HG03280 (cell line): ENCODE data around the gene TEX38.
"Not testable (repeated sequence)": the region's sequence is repeated elsewhere in the genome, so short reads cannot be mapped to it uniquely, and the experiment has no call there.

Source experiments
- ATAC-seq: cut with Tn5 transposase; IDR thresholded peaks from one replicate; pipeline ENCODE4 v1.9.1; 2021; ENCODE audit warnings: mild to moderate bottlenecking, moderate library complexity; ENCODE audit not compliant: unreplicated experiment

Gene TEX38

DNA sequence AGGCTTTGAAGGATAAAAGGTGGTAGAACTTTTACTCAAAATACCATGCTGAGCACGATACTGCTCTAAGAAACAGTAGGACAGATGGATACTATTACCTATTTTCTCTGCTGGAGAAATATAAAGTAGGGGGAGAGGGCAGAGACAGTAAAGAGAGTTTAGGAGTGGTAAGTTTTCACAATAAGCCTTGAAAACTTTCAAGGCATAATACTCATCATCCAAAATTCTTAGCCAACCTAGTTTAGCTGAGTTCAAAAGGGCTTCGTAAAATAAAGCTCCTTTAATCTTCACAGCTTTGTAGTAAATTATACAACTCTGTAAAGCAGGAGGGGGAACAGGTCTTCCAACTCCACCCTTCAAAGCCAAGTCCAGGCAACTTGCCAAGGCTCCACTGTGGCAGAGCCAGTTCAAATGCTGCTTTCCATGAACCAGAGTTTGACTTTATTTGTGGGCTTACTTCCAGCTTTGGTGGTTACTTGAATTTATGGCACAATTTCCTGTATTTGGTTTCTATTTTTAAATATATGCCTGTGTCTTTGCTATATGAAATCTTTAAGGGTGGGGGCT, 15.5 kb downstream of the TEX38 start:
- ATAC-seq = no peak

DNA sequence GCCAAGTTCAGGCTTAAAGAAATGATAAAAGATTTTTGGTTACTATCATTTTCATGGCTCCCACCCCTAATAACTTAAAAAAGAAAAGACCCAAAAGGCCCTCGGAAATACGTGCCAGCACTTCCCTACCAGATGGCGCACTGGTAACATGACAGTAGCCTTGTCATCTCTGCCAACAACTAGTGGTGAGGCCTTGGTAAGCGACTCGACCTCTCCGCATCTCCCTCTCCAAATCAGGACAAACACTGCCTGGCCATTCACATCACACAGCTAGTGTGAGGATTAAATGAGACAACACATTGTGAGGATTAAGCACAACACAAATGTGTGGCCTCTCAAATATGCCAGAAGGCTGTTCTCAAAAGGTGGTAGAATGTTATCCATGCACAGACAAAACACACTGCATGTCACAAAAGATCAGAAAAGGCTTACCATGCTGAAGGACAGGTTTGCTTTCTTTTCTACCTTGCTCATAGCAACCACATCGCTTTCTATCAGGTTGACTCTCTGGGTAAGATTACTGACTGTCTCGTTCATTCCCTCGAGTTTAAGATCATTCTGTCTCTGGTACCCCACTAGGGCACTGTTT, 16.4 kb downstream of the TEX38 start:
- no peak for ATAC-seq

- ATAC-seq = no peak
Observed at GRCh38 chr1:46689356-46689755, 17.7 kb downstream of the TEX38 start.

DNA sequence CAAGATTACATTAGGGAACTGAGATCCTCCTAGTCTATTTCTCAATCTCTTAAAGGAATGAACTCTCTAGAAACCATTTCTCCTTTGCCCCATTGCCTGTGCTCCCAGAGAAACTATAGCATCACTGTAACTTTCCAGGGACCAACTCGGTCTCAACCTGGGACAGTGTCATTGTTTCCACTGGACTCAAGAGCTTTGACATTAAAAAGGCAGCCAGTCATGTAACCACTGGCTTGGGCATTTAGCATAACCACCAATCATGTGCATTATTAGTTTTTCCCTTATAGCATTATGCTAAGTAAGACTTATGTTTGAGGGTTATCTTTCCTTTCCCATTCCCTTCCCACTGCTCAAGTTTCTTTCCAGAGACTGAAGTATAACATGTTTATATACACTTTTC, 18.2 kb downstream of the TEX38 start:
- ATAC-seq = no peak

DNA sequence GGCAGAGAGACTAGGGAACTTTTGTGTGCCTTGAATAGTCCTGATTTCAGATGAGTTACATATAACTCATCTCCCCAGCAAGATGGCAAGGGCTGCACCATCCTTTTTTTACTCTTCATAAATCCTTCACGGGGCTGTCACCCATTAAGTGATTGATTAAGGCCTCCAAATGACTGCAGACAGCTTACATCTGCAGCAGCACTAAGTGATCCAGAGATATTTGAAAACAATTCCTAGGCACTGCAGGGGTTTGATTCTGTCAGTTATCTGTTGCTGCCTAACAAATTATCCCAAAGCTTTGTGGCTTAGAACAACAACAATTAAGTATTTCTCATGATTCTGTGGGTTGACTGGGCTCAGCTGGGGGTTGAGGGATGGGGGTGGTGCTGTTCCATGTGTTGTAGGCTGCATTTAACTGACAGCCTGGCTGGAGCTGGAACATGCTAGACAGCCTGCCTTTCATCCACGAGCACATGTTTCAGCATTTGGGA, 19.3 kb downstream of the TEX38 start:
- no peak for ATAC-seq

- no peak for ATAC-seq
Observed at GRCh38 chr1:46691997-46692790, 20.5 kb downstream of the TEX38 start.

GRCh38 chr1:46692811-46693770, 21.4 kb downstream of the TEX38 start:
- ATAC-seq = no peak

DNA sequence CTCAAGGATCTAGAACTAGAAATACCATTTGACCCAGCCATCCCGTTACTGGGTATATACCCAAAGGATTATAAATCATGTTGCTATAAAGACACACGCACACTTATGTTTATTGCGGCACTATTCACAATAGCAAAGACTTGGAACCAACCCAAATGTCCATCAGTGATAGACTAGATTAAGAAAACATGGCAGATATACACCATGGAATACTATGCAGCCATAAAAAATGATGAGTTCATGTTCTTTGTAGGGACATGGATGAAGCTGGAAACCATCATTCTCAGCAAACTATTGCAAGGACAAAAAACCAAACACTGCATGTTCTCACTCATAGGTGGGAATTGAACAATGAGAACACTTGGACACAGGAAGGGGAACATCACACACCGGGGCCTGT, 23.0 kb downstream of the TEX38 start:
- not testable (repeated sequence) for ATAC-seq

GRCh38 chr1:46697053-46697452, 25.4 kb downstream of the TEX38 start:
- ATAC-seq = no peak

DNA sequence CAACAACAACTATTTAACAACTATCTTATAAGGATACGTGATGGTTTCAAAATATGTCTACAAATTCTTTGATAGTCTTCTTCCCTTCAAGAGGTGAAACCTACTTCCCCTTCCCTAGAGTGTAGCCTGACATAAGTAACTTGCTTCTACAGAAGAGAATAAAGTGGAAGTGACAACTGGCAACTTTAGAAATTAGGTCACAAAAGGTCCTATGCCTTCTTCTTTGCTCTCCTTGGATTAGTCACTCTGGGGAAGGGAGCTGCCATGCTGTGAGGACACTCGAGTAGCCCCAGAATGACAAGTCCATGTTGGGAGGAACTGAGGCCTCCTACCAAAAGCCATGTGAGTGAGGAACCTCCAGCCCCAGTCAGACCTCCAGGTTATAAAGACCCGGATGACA, 28.0 kb downstream of the TEX38 start:
- ATAC-seq = no peak

- ATAC-seq = no peak
Observed at GRCh38 chr1:46703927-46704641, 32.4 kb downstream of the TEX38 start.

DNA sequence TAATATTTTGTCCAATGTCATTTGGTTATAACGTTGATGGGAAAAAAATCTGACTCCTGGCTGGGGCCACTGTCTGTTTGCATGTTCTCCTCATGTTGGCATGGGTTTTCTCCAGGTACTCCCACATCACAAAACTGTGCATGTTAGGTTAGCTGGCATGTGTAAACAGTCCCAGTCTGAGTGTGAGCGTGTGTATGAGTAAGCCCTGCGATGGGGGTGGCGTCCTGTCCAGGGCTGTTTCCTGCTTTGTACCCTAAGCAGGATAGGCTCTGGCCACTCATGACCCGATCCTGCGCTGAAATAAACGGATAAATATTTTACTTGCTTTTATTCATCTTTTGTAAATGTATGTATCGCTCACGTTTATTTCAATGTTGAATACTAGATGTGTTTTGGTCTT, 33.8 kb downstream of the TEX38 start:
- no peak for ATAC-seq

GRCh38 chr1:46708121-46708520, 36.5 kb downstream of the TEX38 start:
- ATAC-seq = no peak

- ATAC-seq = no peak
Observed at GRCh38 chr1:46714976-46715375, 43.3 kb downstream of the TEX38 start.

GRCh38 chr1:46717654-46718053, 46.0 kb downstream of the TEX38 start:
- ATAC-seq = no peak

DNA sequence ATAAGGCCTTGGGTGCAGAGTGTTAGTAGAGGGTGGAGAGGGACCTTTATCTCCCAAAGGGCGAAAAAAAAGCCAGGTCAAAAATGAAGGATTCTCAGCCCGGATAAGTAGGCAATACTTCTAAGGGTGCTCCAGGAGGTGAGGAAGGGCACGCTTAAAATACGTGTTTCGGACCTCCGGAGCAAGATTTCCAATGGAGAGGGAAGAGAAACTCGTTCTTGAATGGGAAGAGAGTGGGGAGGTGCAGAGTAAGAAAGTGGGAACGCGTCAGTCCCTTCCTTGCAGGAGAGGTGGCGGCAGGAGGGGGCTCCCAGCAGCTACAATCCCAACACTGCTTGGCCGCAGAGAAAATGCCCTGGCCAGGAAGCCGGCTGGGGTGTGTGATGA, 46.7 kb downstream of the TEX38 start:
- ATAC-seq = no peak

GRCh38 chr1:46718727-46719622, 47.3 kb downstream of the TEX38 start, which contains the start of gene EFCAB14:
Gene EFCAB14, minus strand, starts transcription at chr1:46719114. Its CDS starts 1,027 bp downstream, at chr1:46718087.
- ATAC-seq = peak; percentile 95

- no peak for ATAC-seq
Observed at GRCh38 chr1:46719689-46720088, 48.0 kb downstream of the TEX38 start.

DNA sequence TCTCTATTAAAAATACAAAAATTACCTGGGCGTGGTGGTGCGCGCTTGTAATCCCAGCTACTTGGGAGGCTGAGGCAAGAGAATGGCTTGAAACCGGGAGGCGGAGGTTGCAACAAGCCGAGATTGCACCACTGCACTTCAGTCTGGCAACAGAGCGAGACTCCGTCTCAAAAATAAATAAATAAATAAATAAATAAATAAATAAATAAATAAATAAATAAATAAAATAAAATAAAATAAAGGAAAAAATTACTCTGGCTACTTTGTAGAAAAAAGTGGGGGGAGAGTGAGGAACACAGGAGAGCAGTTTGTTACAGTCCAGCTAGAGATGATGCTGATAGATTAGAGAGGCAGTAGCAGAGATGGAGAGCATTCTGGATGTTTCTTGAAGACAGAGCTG, 48.7 kb downstream of the TEX38 start:
- ATAC-seq = not testable (repeated sequence)
